Amniotic stem cell (primary cell): ENCODE results near the gene GLTPD2.
"Not testable (repeated sequence)": the region's sequence is repeated elsewhere in the genome, so short reads cannot be mapped to it uniquely, and the experiment has no call there.

Source experiments
- DNase-seq: peaks from one replicate; lab custom pipeline; 2025; lab: John Stamatoyannopoulos, UW

The GLTPD2 gene

GRCh38 chr17:4808378-4808767 lies 19.6 kb downstream of the GLTPD2 start:
- no peak for DNase-seq

DNA sequence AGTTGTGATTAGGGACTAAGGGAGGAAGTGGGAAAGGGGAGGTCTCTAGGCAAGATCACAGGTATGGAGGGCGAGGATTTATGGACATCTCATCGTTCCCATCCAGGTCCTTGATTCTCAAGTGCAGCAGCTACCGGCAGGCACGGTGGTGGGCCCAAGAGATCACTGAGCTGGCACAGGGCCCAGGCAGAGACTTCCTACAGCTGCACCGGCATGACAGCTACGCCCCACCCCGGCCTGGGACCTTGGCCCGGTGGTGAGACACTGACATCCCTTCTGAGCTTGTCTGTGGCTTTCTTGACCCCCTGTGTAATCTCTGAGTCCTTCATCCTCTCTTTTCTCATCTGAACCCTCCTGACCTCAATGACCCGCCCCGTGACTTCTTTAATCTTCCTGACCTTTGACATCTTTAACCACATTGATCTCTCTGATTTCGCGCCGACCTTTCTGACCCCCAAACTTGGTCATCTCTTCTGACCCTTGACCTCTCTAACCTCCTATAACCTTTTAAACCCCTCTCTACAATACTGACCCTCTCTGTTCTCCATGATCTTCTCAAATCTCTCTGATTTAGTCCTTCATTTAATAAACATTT lies 22.0 kb downstream of the GLTPD2 start:
- DNase-seq, result no peak

- no peak for DNase-seq
Observed at GRCh38 chr17:4811471-4811870, 22.7 kb downstream of the GLTPD2 start.

- DNase-seq, result no peak
Observed at GRCh38 chr17:4812690-4813089, 23.9 kb downstream of the GLTPD2 start.

GRCh38 chr17:4815043-4815675 lies 26.4 kb downstream of the GLTPD2 start:
- DNase-seq, result no peak

DNA sequence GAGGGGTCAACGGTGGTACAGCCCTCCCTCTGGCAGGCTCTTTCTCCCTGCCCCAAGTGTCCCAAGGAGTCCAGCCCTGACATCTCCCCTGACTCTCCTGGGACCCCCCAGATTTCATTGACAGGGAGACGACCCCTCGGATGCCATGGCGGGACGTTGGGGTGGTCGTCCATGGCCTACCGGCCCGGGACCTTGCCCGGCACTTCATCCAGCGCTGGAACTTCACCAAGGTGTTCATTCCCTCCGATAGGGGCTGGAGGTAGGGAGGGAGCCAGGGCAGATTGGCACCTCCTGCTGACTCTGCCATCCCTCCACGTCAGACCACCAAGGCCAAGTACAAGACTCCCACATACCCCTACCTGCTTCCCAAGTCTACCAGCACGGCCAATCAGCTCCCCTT lies 28.1 kb downstream of the GLTPD2 start:
- no peak for DNase-seq

DNA sequence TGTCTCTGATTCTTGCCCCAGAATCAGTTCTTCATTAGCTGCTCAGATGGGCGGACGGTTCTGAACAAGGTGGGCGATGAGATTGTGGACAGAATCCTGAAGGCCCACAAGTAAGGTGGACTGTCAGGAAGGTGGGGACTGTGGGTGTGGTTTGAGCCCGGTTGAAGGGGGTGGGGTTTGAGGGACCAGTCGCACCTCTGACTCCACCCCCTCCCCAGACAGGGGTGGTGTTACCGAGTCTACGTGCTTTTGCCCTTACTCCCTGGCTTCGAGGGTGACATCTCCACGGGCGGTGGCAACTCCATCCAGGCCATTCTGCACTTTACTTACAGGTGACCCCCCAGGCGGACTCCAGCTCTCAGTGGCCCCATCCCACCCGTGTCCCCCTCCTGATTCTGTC lies 29.5 kb downstream of the GLTPD2 start:
- no peak for DNase-seq

GRCh38 chr17:4822835-4823234 lies 34.1 kb downstream of the GLTPD2 start:
- DNase-seq, result no peak

- DNase-seq, result no peak
Observed at GRCh38 chr17:4823373-4824089, 34.8 kb downstream of the GLTPD2 start.

- DNase-seq, result no peak
Observed at GRCh38 chr17:4827399-4827798, 38.6 kb downstream of the GLTPD2 start.

GRCh38 chr17:4832829-4833177 lies 44.0 kb downstream of the GLTPD2 start:
- DNase-seq, result not testable (repeated sequence)

DNA sequence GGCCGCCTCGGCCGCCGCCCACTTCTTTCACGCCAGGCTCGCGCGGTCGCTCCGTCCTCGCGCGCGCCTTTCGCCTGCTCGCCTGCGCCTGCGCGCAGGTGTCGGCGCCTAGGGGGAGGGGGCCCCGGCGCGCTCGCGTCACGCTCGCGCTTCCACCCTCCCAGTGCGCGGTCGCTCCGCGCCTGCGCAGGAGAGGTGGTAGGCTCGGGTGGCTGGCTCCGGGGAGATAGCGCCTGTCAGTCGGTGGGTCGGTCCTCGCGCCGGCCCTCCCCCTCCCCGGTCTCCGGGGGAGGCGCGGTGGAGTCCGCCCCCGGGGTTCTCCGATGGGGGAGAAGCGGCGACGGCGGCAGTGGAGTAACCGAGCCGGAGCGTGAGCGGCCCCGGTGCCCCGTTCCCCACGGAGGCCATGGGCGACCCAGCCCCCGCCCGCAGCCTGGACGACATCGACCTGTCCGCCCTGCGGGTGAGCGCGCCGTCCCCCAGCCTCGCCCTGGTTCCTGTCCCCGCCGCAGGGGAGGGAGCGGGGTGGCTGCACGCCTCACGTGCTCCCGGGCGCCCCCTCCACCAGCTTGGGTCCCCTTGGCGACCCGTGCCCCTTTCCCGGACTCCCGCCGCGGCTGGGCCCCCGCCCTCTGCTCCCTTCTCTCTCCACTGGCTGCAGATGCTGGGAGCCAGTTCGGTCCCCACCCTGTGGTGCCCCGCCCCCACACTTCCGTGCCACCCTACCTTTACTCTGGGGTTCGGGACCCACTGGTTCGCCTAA lies 44.6 kb downstream of the GLTPD2 start, which contains the start of gene MINK1:
Gene MINK1 (plus strand): TSS at position 163 of the 763 bp plus-strand sequence. CDS start 244 bp downstream, at position 407.
- DNase-seq, result peak; percentile 72

DNA sequence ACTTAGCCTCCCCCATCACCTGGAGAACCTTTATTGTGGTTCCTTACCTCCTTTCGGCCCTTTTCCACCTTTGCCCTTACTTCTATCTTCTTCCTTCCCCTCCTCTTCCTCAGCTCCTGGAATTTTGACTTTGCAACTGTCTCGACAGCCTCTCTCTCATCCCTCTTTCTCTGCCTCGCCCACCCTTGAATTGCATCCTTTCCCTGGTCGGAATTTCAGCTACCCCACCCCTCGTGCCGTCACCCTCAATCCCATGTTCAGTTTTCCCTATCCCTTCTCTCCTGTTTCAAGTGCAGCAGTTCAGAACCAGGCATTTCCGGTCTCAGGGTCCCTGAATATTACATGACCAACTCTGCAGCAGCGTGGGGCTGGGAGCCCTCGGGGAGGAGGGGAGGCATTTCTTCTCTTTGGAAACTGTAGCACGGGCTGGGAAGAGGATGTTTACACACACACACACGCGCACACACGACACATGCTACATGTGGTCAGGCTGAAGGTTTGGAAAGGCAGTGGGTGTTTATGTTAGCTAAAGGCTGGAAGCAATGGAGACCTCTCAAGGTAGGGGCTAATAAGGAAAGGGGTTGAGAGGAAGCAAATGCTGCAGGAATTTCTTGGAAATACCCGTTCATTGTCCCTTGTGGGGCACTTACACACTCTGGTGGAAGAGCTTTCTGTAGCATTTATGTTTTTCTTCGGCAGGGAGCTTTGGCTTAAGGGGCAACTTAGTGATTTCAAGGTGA lies 45.3 kb downstream of the GLTPD2 start:
- no peak for DNase-seq

DNA sequence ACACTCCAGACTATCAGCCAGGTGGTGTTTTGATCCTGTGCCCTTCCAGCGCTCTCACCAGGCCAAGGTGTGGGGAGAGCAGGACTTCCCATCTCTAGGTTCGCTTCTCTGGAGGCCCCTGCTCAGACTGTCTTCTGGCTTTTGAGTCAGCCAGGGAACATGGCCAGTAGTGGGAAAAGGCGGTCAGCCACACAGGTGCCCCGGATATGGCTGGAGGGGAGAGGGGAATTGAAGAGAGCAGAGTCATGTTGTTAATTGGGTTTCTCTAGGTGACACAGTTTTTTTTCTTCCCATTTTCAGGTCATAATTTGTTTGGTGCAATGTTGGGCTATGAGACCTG lies 45.9 kb downstream of the GLTPD2 start:
- no peak for DNase-seq

DNA sequence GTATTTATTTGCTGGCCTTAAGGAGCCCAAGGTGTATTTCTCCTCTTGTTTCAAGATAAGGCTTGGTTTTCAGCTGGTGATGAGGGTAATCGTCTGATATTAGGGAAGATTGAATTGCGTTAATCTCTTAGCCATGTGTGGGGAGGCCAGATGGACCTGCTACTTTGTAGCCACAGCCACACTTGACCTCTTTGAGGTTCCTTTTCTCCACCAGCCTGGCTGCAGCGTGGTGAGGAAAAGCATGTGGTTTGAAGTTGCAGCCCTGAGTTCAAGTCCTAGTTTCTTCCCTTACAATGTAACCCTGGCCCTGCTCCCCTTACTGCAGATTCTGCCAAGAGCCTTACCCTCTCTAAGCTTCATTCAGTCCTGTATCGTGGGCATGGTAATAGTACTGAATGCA lies 47.5 kb downstream of the GLTPD2 start:
- no peak for DNase-seq

- DNase-seq, result no peak
Observed at GRCh38 chr17:4837471-4838308, 48.9 kb downstream of the GLTPD2 start.

DNA sequence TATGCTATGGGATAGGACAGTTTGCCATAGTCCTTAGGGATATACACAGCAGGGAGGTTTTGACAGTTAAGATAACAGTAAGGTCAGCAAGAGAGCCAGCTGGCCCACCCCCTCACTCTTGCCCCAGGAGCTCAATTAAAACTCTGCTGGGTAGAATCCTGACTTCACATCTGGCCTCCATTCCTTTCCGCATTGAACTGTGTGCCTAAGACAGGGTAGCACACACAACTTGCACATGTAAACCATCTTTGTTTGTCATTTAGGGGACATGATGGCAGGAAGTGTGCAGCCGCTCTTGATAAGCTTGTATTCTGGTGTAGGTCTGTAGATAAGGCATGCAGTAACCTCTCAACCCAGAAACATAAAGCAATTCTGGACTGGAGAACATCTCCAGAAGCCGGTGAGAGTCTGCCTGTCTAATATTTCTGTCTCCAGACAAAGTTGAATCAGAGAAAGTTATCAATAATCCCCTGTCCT lies 49.6 kb downstream of the GLTPD2 start:
- DNase-seq, result no peak

DNA sequence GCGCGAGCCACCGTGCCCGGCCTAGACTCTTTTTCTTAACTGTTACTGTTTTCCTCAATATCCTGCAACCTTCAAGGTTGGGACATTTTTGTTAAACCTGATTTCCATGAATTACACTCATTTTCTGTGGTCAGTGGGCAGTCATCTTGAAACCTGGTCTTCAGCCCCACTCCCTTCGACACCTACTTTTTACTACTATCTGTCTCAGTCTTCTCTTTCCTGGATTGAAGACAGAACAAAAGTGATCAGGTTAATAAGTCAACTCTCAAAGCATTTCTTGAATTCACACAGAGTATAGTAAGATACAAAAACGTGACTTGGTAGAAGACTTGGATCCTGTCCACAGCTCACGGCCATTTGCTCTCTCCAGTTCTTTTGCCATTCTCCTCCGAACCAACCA lies 50.5 kb downstream of the GLTPD2 start:
- no peak for DNase-seq
